G401.6 (cell line): ENCODE results near the gene GLS2.
A peak's percentile ranks its signal among the peaks of the same experiment; 100 is the strongest.
"Not testable (repeated sequence)": the region's sequence is repeated elsewhere in the genome, so short reads cannot be mapped to it uniquely, and the experiment has no call there.

Source experiments
- FAIRE-seq: peaks from 2 replicates; lab custom pipeline; 2012; peaks lifted over from hg19 to GRCh38; lab: Jason Lieb, UNC

Gene GLS2

DNA sequence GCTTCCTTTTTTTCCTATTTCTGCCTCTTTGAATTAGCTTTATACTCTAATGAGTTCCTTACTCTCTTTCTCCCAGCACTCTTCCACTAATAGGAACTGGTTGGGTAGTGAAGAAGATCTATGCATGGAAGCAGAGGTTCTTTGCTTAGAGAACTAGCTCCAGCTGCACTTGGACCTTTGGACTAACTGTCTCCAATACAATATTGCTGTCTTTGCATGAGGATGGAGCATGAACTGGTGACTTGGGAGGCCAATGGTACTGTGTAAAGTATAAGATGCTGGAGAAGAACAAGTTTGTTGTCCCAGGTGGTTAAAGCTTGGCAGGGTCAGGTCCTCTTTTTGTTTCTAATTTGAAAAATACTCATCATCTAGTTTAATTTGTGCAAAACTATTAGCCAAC, 2.4 kb upstream of the GLS2 start:
- FAIRE-seq: no peak

DNA sequence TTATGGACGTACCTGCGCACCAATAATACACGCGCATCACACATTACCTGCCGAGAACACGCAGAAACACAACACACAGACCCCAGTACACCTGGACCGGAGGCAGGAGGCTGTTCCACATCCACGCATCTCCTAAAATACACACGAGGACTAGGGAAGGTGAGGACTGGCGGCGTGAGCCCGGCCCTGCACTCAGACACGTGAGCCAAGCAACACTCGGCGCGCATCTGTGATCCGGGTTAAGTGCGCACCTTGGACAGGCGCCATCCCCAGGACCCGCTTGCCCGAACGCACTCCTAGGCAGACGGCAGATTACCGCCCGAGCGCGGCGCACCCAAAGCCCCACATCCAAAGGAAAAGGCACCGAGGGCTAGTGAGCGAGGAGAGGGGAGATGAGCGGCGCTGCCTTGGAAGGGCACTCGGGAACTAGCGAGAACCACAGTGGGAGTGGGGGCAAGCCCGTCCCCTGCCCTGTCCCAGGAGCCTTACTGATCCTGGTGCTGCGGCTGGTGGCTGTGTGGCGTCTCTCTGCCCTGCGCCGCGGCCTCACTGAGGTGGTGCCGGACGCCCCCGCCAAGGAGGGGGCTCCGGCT, 417 bp downstream of the GLS2 start:
- FAIRE-seq: no peak

DNA sequence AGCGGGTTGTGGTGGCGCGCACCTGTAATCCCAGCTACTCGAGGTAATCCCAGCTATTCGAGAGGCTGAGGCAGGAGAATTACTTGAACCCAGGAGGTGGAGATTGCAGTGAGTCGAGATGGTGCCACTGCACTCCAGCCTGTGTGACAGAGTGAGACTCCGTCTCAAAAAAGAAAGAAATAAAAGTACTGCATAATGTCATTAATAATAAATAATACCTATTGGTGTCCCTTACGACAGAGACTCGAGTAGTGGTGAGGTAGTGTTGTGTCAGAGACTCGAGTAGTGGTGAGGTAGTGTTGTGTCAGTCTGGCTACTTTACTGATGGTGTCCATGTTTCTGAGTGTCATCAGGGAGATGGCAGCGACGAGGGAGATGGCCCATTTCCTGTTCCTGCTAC, 1.3 kb downstream of the GLS2 start:
- no peak for FAIRE-seq

DNA sequence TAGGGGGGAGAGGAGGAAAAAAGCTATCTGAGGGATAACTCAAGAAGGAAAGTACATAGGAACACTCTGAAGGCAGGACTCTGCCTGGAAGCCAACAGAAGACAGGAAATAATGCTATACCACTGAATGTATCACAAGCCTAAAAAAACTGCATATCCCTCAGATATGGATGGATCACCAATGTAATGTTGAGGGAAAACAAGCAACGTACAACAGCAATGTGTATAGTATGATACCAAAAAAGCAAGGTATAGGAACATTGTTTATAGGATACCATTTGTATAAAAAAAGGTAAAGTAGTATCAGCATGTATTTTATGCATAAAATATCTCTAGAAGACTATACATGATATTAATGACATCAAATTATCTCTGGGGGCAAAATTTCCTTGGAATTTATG, 3.4 kb downstream of the GLS2 start:
- no peak for FAIRE-seq

DNA sequence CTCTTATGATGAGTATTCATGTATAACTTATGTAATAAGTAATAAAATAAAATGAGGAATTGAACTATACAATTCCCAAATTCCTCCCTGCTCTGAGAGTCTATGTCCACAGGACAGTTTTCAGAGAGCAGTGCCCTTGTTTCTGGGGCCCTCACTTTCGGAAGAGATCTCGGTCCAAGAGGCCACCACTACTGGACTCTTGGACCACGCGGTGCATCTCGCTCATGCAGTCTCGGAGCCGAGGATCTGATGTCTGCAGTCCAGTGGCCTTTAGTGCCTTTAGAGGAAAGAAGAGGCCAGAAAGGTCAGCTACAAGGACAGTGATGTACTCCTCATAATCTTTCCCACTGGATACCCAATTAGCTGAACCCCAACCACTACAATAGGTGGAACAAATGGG, 8.3 kb downstream of the GLS2 start:
- FAIRE-seq: no peak

DNA sequence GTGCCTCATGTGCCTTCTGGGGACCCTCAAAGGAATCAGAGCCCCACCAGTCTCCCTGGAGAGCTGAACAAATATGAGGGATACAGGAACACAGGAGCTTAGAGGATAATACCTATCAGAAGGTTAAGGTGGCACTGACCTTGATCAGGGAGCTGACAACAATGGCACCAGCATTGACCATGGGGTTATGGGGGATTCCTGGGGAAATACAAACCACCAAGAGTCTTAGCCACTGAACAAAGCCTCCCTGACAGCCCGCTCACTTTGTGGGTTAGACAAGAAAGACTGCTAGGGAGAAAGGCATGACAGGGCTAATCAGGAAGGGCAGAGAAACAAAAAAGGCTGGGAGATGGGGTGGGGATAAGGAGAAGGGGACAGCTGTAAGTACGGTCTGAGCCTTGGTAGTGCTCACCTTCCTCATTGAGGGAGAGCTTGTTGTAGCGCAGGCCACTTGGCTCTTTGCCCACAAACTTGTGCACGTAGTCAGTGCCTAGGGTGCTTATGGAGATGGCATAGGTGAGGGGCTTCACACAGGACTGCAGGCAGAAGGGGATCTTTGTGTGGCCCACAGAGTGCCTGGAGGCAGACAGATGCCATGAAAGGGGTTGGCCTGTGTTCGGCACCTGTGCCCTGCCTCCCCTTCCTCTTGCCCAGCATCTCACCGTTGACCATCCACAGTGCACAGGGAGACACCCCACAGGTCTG, 10.3 kb downstream of the GLS2 start:
- FAIRE-seq: no peak

DNA sequence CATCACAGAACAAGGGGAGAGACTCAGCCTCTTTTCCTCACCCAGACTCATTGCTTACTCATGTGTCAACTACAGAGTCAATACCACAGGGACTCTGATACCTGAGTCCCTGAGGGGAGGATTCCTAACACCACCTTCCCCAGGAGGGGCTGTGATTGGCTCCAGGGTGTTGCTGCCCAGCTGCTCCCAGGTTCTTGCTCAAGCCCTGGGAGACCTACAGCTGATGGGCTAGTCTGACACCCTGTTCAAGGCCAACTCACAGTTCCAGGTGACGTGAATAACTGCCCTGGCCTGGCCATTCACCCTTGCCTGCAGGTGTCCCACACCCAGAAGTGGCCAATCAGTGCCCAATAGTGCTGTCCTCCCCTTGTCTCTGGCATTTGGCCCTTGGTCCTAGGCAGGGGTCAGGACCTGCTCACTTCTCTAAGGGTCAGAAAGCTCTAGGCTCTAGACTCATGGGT, 11.0 kb downstream of the GLS2 start:
- FAIRE-seq: no peak

DNA sequence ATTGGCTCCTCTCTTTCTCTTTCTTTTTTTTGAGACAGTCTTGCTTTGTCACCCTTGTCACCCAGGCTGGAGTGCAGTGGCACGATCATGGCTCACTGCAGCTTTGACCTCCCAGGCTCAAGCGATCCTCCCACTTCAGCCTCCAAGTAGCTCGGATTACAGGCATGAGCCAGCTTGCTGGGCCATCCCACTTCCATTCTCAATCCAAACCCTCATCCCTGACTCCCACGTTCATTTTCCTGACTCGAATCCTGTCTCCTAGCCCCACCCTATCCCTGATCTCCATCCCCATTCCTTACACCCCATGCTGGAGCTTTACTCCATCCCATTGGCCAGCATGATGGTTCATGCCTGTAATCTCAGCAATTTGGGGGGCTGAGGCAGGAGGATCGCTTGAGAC, 11.8 kb downstream of the GLS2 start:
- FAIRE-seq: no peak

DNA sequence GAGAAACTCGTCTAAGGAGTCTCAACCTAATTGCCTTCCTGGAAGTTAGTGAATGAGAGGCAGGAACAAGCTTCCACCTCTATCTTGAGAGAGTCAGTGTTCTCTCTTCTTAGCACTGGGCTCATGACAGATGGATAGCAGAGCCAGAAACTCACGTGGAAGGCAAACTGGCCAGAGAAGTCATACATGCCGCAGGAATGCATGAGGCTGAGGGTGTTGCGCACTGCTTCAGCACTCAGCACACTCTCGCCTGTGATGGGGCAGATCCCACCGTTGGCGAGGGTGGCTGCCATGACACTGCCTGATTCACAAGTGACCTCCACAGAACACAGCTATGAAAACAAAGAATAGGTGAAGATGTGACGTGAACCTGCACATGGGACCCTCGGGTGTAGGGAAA, 13.6 kb downstream of the GLS2 start:
- no peak for FAIRE-seq

DNA sequence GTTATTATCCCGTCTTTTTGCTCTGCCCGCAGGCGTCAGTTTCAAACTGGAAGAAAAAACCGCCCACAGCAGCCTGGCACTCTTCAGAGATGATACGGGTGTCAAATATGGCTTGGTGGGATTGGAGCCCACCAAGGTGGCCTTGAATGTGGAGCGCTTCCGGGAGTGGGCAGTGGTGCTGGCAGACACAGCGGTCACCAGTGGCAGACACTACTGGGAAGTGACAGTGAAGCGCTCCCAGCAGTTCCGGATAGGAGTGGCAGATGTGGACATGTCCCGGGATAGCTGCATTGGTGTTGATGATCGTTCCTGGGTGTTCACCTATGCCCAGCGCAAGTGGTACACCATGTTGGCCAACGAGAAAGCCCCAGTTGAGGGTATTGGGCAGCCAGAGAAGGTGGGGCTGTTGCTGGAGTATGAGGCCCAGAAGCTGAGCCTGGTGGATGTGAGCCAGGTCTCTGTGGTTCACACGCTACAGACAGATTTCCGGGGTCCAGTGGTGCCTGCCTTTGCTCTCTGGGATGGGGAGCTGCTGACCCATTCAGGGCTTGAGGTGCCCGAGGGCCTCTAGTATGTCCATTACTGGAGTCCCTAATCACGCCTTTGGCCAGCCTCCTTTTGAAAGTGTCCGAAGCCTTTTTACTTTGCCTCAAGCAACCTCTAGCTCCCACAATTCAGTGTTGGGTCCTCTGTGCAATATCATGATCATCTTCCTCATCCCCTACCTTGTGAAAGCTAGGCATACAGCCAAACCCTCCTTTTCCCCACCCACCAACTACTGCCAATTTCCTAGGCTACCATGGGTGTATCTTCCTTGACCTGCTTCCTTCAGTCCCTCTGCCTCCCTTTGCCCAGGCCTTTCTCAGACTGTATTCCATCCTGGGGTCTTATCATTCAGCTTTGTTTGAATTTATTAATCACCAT, 18.7 kb downstream of the GLS2 start:
- FAIRE-seq: no peak

DNA sequence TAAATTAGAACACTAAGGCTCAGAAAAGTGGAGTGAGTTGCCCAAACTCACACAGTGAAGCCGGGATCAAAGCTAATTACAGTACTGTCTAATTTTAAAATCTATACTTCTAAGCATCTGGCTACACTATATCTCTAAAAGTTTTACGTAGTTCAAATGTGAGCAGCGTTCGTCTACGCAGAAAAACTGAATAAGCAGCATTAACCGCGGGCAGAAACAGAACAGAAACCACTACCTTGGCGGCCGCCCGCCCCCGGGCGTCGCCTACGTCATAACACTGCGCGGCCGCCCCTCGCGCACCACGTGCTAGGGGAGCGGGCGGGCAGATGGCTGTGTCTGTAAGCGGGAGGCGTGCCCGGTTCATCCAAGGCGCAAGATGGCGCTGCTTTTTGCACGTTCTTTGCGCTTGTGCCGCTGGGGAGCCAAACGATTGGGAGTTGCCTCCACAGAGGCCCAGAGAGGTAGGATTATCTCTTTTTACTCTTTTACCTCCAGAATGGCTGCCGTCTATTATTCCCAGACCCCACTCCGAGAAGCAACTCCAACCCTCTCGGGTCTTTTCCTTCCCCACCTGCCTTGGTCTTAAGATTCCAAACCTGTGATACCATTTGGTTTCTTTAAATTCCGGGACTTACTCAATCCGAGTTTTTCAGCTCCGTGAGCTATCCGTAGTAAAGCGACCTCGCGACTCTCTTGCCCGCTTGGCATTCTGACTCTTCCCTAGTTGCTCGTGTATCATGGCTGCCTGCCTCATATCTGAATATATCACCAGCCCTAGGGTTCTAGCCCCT, 19.6 kb downstream of the GLS2 start, which contains the start of gene SPRYD4:
Gene SPRYD4 (plus strand): TSS at position 363 of the 791 bp plus-strand sequence. CDS start 14 bp downstream, at position 377.
- FAIRE-seq: peak; percentile 87

DNA sequence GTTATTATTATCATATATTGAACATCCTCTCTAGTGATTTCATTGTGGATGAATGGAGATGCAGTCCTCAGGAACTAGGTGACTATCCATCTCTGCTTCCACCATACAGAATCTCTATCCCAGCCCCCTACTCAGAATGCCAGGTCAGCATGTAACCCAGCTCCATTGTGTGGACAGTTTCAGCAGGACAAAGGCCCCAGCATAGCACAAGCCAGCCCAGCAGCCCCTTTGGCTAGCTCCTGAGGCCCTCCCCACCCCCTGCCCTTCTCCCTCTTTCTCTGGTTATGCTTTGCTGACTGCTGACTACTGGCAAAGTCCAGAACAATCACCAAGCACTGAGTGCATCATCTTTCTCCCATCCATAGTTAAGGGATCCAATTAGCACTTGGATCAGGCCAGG, 25.4 kb downstream of the GLS2 start:
- no peak for FAIRE-seq

DNA sequence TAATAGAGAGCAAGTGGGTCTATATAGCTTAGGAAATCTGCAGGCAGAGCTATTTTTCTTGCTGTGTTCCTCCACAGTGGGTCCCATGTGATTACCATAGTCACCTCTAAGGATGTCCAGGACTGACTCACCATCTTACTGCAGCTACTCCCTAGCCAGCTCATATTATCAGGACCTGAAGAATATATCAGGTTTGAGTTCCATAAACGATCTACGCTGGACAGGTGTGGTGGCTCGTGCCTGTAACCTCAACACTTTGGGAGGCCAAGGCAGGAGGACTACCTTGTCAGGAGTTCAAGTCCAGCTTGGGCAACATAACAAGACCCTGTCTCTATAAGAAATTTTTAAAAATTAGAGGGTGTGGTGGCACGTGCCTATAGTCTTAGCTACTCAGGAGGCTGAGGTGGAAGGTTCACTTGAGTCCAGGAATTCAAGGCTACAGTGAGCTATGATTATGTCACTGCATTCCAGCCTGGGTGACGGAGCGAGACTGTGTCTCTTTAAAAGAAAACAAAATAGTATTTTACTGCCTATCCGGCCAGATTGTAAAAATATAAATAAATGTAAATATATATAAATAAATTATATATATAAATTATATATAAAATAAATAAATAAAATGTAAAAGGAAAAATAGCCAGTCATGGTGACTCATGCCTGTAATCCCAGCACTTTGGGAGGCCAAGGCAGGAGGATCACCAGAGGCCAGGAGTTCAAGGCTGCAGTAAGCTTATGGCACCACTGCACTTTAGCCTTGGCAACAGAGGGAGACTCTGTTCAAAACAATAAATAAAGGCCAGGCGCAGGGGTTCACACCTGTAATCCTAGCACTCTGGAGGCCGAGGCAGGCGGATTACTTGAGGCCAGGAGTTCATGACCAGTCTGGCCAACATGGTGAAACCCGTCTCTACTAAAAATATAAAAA, 26.5 kb downstream of the GLS2 start:
- no peak for FAIRE-seq

DNA sequence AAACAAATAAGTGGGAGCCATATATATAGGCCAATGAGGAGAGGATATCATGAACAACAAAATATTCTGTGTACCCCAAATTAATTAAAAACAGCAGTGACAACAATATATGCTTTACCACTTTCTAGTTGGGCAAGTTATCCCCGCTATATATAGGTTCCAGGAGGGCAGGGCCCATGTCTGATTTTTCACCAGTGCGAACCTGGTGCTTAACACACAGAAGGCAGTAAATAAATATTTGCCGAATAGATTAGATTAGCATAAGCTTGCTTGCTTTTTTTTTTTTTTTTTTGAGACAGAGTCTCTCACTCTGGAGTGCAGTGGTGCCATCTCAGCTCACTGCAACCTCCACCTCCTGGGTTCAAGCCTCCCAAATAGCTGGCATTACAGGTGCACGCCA, 30.1 kb downstream of the GLS2 start:
- FAIRE-seq: no peak

DNA sequence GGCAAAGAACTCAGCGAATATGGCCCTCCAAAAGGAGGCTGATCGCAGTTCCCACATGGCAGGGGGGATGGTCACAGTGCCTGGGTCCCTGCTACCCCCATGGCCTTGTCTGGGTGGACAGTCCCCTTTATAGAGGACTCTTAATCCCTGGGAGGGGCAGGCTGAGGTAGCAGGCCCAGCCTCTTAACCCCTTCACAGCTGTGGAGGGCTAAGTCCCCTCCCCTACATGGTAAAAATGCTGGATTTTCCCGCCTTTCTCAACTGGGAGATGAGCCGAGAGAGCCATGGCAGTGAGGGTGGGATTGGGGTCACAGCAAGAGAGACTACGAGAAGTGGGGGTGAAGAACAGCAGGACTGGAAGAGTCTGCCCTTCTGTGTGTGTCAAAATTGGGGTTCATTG, 33.4 kb downstream of the GLS2 start, which contains the start of gene MIP:
Gene MIP (minus strand): TSS at position 101 of the 400 bp plus-strand sequence. CDS start 44 bp downstream, at position 57.
- no peak for FAIRE-seq

DNA sequence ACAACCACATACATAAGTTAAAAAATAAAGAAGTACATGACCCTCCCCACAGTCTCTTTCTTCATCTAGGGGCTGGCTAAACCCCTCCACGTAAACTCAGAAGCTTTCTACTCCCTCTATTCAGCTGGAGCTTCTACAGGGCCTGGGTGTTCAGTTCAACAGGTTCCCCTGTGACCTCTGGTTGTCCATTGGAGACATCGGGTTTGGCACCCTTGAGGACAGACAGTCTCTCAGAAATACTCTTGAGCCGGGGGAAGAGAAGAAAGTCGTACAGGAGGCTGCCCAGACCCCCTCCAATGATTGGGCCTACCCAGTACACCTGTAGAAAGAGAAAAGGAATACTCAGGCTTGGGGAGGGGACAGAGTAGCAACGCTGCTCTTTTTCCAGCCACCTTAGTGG, 36.8 kb downstream of the GLS2 start:
- no peak for FAIRE-seq

DNA sequence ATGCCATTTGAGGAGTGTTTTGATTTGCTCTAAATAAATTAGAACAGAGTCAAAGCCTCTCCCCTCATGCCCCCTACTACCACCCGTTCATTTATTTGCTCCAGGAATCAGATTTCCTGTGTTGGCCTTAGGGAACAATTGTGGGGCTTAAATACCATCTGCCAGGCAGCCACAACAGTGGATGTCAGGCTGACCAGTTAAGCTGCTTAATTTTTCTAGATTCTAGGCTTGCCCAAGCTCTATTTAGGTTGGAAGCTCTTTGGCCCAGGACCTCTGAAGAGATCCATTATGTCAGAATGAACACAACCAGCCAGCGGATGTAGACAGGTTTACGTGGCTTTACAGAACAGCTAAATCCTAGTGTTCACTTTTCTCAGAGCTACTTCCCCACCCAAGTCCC, 37.7 kb downstream of the GLS2 start:
- no peak for FAIRE-seq

DNA sequence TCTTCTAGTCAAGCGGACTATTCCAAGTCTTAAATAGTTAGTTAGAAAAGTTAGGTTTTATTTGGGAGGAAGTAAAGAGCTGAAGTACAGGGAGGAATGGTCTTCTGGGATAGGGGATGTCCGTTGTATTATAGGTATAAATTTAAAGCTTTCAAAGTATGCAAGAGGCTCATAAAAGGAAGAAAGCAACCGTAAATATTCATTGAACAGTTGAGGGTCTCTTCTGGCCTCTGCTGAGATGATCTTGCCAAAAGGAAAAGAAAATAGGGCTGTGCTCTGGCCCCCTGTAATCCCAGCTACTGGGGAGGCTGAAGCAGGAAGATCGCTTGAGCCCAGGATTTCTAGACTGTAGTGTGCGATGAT, 38.4 kb downstream of the GLS2 start:
- no peak for FAIRE-seq

DNA sequence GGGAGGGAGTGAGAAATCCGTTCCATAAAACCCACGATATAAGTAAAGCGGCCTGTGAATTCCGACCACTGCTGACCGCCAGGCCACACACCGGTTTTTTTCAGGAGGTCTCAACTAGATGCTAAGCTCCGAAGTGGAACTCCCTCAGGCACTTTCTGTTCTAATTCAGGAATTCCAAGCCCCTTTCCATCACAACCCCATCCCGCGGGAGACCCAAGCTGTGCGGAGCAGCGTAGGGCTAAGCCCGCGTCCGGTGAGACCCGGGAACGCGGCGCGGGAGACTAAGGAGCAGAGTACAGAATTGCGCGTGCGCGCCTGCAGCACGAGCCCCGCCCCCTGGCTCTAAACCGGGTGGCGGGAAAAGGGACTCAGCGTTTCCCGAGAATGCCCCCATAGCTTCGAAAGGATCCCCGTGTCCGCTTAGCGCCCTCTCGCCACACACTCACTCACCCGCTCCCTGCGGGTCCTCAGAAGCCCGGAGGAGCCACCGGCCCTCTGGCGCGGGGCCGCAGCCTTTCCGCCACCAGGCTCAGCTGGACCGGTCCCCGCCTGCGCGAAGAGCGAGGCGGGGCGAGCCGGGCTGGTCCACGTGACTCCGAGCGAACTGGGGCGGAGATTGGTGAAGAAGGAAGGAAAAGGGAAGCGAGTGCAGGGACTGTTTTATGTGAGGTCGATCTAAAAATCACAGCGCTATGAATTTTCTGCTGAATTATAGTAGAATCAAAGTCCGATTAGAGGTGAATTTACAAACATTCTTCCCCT, 38.9 kb downstream of the GLS2 start, which contains the start of gene TIMELESS:
Gene TIMELESS (minus strand): TSS at position 567 of the 762 bp plus-strand sequence. CDS start 15,256 bp downstream, outside the sequence.
- peak; percentile 86 for FAIRE-seq

DNA sequence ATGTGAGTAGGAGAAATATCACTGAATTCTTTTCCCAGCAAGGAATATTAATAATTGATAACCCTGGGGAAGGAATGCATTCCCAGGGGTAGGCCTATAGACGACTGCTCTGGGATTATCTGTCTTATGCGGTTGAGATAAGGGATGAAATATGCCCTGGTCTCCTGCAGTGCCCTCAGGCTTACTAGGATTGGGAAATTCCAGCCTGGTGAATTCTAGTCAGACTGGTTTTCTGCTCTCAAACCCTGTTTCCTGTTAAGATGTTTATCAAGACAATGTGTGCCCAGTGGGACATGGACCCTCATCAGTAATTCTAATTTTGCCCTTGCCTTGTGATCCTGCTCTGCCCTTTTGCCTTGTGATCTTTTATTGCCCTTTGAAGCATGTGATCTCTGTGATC, 44.8 kb downstream of the GLS2 start:
- FAIRE-seq: not testable (repeated sequence)
